Raji (cell line): ENCODE results near the gene RBM4.

ENCODE experiments used
- POLR2A ChIP-seq: IDR thresholded peaks from 2 replicates; pipeline ENCODE4 v1.6.1; 2011; ENCODE audit warnings: low read depth, low read length, control low read depth; ENCODE audit not compliant: insufficient read depth

RBM4 gene

DNA sequence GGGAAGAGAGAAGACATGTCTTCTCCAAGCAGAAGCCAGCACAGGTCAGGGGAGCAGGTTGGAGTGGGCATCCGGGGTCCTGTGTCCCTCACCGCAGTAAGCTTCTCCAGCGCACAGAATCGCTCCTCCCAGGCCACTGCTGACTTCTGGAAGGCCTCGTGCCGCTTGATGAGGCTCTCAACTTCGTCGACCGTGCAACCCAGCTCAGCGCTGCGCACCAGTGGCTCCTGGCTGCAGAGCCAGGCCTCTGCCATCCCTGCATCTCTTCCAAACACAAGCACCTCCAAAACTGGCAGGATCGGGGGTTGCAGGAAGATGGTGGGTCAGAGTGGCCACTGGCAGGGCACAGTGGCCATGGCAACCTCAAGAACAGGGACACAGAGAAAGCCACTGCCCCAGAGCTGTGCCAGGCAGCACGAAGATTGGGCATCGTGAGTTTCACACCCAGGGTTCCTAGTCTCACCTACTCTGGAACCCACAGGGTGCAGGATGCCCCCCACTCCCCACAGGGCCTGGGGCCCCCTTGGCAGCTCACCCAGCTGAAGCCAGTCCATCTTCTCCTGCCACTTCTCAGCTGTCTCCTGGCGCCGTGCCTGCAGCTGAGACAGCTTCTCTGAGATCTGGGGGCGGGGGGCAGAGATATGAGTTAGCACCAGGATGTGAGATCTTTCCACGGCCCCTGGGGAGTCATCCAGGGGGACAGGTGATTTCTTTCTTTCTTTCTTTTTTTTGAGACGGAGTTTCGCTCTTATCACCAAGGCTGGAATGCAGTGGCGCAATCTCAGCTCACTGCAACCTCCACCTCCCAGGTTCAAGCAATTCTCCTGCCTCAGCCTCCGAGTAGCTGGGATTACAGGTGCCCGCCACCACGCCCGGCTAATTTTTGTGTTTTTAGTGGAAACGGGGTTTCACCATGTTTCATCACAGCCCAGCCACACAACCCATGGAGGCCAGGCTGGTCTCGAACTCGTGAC is 50.3 kb downstream of the RBM4 start:
- TF ChIP-seq POLR2A = no peak

DNA sequence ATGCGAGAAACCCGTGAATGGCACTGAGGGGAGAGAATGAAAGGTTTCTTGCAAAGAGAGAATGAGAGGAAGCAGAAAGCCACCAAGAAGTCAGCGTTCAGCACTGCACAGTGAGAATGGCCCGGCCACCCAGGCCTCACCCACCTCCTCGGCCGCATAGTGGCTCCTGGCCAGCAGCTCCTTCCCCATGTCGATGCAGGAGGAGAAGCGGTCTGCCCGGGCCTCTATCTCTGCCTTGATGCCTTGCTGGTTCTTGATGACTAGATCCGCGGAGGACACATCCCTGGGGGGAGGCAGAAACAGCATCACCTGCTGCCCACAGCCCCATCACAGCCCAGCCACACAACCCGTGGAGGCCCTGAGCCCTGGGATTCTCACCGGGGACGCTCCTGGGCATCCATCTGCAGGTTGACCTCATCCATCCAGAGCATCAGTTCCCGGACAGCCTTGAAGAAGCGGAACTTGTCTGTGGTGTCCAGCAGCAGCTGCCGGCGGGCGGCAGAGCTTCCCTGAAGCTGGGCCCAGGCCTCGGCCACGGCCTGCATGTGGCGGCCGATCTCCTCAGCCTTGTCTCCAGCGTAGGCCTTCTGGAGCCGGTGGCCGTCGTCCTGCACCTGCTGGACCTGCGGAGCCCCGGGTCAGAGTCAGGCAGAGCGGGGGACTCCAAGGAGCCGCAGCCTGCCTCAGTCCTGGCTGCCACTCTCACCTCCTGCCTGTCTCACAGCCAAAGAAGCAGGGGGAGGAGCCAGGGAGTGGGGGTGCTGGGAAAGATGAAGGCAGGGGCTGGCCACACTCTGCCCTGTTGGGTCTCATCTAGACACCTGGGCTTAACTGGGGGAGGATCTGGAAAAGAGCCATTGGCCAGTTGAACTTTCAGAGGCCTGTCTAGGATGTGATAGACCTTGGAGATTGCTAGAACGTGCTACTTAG is 51.4 kb downstream of the RBM4 start:
- no peak for TF ChIP-seq POLR2A

DNA sequence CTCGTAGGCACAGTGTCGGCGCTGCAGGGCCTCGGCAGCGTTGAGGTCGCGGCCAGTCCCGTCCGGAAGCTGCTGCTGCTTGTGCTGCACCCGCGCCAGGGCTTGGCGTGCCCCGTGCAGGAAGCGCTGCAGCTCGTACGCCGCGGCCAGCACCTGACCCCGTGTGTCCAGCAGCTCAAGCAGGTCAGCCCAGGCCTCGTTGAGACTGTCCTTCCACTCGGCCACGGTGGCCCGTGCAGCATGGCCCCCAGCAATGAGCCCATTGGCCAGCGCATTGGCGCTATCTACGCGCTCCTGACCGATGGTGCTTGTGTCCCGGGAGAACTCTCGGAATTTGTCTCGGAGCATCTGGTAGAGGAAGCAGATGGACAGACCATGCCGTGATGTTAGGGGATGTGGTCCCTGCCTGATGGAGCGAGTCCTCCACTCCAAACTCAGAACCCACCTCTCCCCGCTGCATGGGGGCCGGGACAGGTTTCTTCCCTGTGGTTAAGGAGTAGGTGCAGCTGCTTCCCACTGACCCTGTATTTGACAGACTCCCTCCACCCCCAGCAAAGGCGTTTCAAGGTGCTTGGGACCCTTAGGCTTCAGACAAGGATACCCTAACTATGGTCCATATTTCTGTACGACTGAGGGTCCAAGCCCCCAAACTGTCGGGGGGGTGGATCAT is 52.9 kb downstream of the RBM4 start:
- no peak for TF ChIP-seq POLR2A

DNA sequence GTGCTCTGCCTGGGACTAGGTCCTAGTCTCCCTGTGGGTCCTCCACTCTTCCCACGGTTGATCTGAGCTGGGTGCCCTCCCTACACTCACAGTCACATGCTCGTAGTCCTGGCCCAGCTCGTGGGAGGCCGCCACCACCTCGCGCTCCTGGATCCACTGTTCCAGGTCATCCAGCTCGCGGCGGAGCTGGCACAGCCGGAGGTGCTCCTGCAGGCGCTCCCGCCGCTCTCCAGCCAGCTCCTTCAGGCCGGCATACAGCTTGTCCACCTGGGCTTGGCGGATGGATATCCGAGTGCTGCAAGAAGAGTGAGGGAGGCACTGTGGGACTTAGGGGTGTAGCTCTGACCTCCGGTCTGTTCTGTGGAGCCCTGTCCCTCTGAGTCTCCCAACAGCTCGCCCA is 53.9 kb downstream of the RBM4 start:
- TF ChIP-seq POLR2A = no peak

DNA sequence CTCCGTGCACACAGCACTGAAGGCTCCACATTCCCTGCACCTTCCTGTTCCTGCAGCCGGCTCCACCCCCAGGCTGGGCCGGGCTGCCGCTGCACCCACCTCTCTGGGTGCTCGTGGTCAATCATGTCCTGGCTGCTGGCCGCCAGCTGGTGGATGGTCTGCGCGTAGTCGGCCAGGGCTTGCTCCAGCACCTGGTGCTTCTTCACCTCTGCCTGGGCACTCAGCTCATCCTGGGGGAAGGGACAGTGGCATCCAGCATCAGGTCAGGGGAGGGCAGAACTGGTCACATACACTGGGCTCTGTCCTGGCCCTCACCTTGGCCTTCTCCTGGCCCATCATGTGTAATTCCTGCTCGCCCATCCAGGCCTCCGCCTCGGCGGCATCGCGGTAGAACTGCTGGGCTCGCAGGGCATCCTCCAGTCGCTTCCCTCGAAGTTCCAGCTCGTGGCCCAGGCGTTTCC is 54.4 kb downstream of the RBM4 start:
- no peak for TF ChIP-seq POLR2A

DNA sequence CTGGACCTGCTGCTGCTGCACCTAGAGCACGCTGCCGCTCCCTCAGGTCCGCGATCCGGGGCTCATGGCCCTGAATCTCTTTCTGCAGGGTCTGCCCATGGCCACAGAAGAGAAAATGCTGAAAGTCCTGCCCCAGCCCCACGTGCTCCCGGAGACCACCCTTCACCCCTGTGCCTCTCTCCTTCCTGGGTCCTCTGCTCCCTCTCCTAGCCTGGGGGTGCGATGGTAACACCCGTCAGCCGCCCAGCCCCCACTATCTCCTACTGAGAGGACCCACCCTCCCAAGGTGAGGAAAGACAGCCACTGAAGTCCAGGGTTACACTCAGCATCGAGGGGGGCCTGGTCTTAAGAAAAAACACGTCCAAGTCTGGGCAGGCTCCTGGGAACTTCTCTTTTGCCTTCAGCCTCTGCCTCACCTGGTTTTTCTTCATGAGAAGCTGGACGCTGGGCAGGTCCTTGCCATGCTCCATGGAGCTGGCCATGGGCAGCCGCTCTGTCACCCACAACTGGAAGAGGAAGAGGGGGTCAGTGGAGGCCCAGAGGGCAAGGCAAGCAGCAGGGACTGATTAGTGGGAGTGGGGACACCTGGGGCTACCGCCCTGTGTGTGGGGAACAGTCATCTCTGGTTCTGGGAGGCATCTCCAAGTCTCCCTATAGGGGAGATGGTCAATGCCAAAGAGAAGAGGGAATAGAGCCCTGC is 55.0 kb downstream of the RBM4 start:
- TF ChIP-seq POLR2A = no peak

DNA sequence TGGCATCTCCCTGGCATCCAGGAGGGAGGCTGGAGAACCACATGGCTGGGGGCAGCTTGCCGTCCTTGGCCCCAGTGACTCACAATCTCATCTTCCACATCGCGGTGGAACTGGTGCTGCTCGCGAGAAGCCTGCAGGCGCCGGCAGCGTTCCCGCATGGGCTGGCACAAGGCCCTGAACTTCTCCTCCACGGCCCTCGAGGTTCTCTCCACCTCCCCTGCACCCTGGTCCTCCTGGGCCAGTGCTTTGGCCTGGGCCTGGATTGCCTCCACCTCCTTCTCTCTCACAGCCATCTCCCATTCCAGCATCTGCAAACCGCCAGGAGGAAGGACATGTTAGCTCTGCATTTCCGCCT is 55.5 kb downstream of the RBM4 start:
- TF ChIP-seq POLR2A = no peak

DNA sequence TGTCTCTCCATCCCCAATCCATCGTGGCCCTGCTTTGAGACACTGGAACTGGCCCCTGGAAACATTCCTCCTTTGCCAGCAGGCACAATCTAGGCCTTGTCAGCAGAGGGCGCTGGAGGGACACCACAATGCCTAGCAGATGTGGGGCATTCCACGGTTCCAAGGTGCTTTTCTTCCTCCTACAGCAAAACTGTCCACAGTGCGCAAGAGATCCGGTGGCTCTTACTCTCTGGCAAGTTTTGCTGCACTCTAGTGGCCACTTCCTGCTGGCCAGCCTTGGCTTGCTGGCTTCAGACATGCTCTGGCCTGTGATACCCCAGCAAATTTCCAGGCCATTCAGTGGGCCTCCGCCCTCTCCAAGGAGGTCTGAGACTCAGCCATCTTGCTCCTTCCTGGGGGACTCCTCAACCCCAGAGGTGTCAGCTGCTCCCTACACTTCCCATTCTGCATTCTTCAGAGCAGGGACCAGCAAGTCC is 56.3 kb downstream of the RBM4 start:
- no peak for TF ChIP-seq POLR2A
